OCI-LY7 (cell line): ENCODE measurements around the gene ST14.

Experiments
- CTCF ChIP-seq: fragments of 200-600 bp; sonication (generic); conservative IDR thresholded peaks from 2 replicates; pipeline ENCODE4 v1.5.1; 2014; ENCODE audit warnings: mild to moderate bottlenecking, antibody characterized with exemption, low read length, moderate library complexity, mixed read lengths
- EZH2phosphoT487 ChIP-seq: fragments of 200-600 bp; sonication (generic); IDR thresholded peaks from 2 replicates; pipeline ENCODE4 v1.6.1; 2018; ENCODE audit warnings: low read depth, borderline replicate concordance, mild to moderate bottlenecking, mixed run types, antibody characterized with exemption, low read length, moderate library complexity, mixed read lengths

DNA sequence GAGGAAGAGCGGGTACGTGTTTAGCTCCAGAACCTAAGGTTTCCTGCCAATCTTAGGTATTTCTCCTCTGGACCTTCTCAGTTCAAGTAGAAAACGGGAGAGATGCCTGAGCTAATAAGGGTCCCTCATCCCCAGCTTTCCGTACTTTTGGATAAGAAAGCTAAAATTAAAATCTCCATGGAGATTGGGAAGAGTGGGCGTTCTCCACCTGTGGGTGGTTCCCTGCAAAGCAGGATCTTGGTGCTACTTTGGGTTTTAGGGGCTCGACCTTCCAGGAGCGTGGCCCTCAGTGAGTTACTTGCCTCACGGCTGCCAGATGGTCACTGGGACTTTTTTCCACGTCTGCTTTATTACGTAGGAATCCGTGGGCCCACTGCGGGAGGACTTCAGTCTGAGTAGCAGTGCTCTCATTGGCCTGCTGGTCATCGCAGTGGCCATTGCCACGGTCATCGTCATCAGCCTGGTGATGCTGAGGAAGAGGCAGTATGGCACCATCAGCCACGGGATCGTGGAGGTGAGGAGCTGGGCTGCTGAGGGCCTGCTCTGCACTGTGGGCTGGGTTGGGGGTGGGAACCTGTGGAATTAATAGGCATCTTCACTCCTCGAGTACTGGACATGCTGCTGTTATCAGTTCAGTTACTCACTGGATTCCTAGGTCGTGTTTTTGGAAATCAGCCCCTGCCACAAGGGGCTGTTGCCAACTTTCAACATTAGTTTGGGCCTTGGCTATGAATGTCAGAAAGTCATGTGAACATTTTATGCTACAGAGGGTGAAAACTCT, 17.8 kb upstream of the ST14 start:
- TF ChIP-seq CTCF = no peak
- TF ChIP-seq EZH2phosphoT487 = no peak
